Mucosa of descending colon (tissue), 3 donors: ENCODE results near the gene ATG7. TPM values are rescaled to one million over a fixed set of nuclear protein-coding genes. Genes with fewer than 3 reads are reported as not detected.
"Not testable (repeated sequence)": the region's sequence is repeated elsewhere in the genome, so short reads cannot be mapped to it uniquely, and the experiment has no call there.

ENCODE experiments used
- ATAC-seq: fragments of 200-7000 bp; cut with Tn5 transposase; one replicate; pipeline ENCODE4 v1.9.1; 2020; ENCODE audit warnings: mild to moderate bottlenecking, moderate library complexity
- DNase-seq, 3 donors: peaks; one replicate each; pipeline ENCODE4 v3.0.0-alpha.2; 2020
- H3K36me3 ChIP-seq: fragments of 200-600 bp; one replicate; pipeline ENCODE4 v1.8.0; 2021; ENCODE audit warnings: low read depth, mild to moderate bottlenecking
- H3K4me1 ChIP-seq: fragments of 200-600 bp; one replicate; pipeline ENCODE4 v1.8.0; 2021; ENCODE audit warnings: low read depth, mild to moderate bottlenecking
- H3K4me3 ChIP-seq: fragments of 200-600 bp; one replicate; pipeline ENCODE4 v1.8.0; 2021; ENCODE audit warnings: mild to moderate bottlenecking
- H3K9me3 ChIP-seq: fragments of 200-600 bp; one replicate; pipeline ENCODE4 v1.8.0; 2021; ENCODE audit warnings: mild to moderate bottlenecking
- intact Hi-C, 2 donors: fragments of 100-400 bp; cut with DNase I in 1 of 2; cut with micrococcal nuclease in 1 of 2; formaldehyde crosslinking; loops; one replicate each; pipeline versions ENCODE4 v1.11.0 to v1.11.1; 2022; cut with DNase I, micrococcal nuclease
- total RNA-seq, 3 donors: library from RNA; stranded (reverse); fragmentation: NEBNext Ultra II Directional in 2 of 3; extraction: Animal tissue kit (Norgen Biotek cat#: 25700) in 2 of 3; gene quantifications; one replicate each; pipeline versions ENCODE4 v1.2.1 to v1.2.4, GENCODE V29; 2021 to 2023
- TF ChIP-seq, protein P1 (sequence below): fragments of 200-600 bp; IDR thresholded peaks from one replicate; pipeline ENCODE4 v1.8.0; 2022; ENCODE audit warnings: antibody characterized with exemption, mild to moderate bottlenecking
- donor health status: DM: no; HTN: no; CAD: no; lungs with moderate emphysema.
- donor health status: DM: no; HTN: no; CAD: no.
- donor health status: DM: no; HTN: yes; CAD: no.

Gene ATG7
- total RNA-seq, 3 donors from 2014 or later: 40.4 to 49.6 (median 43.3) TPM

DNA sequence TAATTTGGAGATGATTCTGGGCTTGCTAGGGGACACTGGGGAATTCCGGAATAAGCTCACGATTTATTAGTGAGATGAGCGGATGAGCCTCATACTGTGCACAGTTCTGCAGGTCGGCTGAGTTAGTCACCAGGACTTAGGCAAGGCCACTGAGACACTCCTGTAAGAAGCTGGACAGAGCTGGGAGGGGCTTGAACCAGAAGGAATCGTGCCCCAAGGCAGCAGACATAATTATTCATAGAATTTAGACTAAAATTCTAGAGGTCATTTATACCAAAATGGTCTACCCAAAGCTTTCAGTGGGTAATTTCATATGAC, 250.2 kb downstream of the ATG7 start:
- ATAC-seq: no peak
- Histone ChIP-seq H3K36me3 (no peaks in the 10 kb centered on the region), H3K4me1 (no peaks in the 10 kb centered on the region), H3K4me3 (no peak overlapping the region), H3K9me3 (no peaks in the 10 kb centered on the region)
- no peak for DNase-seq
- TF ChIP-seq, protein P1, sequence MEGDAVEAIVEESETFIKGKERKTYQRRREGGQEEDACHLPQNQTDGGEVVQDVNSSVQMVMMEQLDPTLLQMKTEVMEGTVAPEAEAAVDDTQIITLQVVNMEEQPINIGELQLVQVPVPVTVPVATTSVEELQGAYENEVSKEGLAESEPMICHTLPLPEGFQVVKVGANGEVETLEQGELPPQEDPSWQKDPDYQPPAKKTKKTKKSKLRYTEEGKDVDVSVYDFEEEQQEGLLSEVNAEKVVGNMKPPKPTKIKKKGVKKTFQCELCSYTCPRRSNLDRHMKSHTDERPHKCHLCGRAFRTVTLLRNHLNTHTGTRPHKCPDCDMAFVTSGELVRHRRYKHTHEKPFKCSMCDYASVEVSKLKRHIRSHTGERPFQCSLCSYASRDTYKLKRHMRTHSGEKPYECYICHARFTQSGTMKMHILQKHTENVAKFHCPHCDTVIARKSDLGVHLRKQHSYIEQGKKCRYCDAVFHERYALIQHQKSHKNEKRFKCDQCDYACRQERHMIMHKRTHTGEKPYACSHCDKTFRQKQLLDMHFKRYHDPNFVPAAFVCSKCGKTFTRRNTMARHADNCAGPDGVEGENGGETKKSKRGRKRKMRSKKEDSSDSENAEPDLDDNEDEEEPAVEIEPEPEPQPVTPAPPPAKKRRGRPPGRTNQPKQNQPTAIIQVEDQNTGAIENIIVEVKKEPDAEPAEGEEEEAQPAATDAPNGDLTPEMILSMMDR: no peak
- intact Hi-C loops: no loop called here

DNA sequence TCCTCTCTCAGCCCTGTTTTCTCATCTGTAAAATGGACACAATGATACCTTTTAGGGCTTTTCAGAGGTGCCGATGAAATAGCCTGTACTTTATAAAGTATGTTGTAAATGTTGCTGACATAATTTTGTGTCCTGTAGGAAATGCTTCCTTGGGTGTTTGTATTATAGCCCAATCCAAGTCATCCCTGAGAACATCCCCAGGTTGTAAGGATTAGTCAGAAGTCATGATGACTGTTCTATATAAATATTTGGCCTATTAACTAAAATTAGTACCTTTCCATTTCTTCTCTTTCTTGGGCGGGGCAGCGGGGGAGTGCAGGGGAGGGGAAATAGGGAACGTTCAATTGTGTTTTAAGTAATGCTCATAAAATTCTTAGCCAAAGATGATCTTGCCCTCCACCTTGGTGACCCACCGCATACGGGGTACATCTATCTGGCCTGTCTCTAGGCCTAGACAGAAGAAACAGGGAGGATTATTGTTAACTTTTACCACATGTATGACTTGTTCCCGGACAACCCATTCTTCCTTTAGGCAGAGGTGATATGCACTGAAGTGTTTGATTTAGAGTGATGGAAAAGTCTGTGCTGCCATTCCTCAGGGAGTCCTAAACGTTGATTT, 250.9 kb downstream of the ATG7 start:
- DNase-seq (no peak), ATAC-seq (no peak)
- Histone ChIP-seq H3K9me3 (no peaks in the 10 kb centered on the region), H3K36me3 (no peaks in the 10 kb centered on the region), H3K4me3 (no peak overlapping the region), H3K4me1 (no peaks in the 10 kb centered on the region)
- intact Hi-C loops: no loop called here
- TF ChIP-seq, protein P1: no peak

DNA sequence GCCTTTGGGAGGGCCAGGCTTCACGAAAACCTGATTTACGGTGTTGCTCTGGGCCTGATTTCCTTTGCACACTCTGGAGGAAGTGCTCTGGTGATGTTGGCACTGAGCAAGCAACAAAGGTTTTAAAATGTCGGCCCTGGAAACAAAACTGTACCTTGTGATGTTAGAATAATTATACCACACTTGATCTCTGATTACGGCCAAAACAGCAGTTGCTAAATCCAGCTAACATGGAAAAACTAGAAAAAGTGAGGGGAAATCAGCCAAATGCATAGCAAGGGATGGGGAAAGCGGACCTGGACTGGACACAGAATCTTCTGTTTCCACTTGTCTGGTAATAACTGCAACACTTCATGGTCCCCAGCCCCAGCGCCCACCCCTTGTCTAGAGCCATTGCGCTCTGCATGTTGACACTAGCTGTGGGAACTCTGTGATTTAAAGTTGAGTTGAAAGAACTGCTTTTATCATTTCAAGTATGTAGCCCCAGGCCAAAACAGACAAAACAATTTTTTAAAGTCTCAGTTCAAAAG, 251.4 kb downstream of the ATG7 start:
- ATAC-seq (no peak), DNase-seq (no peak)
- Histone ChIP-seq H3K36me3 (no peaks in the 10 kb centered on the region), H3K4me1 (no peaks in the 10 kb centered on the region), H3K4me3 (no peak overlapping the region), H3K9me3 (no peaks in the 10 kb centered on the region)
- intact Hi-C loops: no loop called here
- TF ChIP-seq, protein P1: no peak

DNA sequence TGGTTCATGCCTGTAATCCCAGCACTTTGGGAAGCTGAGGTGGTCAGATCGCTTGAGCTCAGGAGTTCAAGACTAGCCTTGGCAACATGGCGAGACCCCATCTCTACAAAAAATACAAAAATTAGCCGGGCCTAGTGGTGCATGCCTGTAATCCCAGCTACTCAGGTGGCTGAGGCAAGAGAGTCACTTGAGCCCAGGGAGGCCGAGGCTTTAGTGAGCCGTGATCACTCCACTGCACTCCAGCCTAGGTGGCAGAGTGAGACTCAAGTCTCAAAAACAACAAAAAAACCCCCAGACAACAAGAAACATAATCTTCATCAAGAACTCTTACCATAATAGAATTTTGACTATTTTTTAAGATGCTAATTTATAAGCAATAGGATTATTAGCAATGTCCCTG, 253.9 kb downstream of the ATG7 start:
- H3K36me3 ChIP-seq, H3K9me3 ChIP-seq, DNase-seq, intact Hi-C loops, H3K4me1 ChIP-seq, H3K4me3 ChIP-seq, ATAC-seq: not testable (repeated sequence)

DNA sequence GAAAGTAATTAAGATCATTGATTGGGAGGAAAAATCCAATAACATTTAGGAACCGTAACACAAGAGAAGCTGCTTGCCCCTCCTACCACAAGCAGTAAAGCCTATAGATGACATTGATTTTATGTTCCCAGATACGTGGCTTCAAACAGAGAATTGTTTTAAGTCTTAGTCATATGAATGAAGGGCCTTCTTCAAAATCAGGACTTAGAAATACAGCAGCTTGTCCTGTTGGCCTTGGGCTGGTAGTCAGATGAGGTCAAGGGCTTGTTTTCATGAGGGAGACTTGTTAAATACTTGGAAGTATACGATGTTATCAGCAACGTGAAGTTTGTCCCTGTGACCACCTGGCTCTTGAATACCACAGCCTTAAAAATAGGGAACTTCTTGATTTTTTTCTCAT, 257.1 kb downstream of the ATG7 start:
- Histone ChIP-seq H3K9me3 (no peaks in the 10 kb centered on the region), H3K4me1 (no peaks in the 10 kb centered on the region), H3K4me3 (no peak overlapping the region), H3K36me3 (no peaks in the 10 kb centered on the region)
- TF ChIP-seq, protein P1: no peak
- DNase-seq (no peak), ATAC-seq (no peak)
- intact Hi-C loops: no loop called here

DNA sequence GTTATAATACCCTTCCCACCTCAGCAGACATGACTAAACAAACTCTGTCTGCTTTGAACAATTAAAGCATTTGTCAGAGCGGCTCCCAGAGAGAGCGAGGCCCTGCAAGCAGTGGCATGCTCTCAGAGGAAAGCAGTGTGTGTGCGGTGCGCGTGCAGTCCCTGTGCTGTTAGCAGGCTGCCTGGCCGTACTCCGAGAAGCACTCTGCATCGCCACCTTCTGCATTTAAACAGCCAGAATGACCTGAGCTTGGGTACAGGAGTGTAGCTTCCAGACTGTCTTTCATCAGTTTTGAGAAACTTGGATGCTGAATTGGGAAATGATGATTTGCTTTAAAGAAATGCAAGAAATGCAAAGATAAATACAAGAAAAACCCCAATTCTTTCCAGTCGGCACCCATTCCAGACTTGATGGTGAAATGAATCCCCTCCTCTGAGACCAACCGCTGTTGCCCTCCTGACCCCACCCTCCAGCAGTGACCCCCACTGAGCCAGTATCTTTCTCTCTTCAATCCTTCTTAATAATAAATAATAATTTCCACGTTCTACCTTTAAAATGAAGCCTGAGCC, 258.0 kb downstream of the ATG7 start:
- intact Hi-C loops: no loop called here
- no peak for ATAC-seq

More for the DNA sequence above, 258.0 kb downstream of the ATG7 start:
- DNase-seq: no peak
- Histone ChIP-seq H3K9me3 (no peaks in the 10 kb centered on the region), H3K4me3 (no peak overlapping the region), H3K4me1 (no peaks in the 10 kb centered on the region), H3K36me3 (no peaks in the 10 kb centered on the region)
- TF ChIP-seq, protein P1: no peak
